Stimulated activated CD4-positive, alpha-beta T cell treated with anti-CD3 and anti-CD28 coated beads, Interleukin-4, amount 100 ng/mL, for 4 hours (primary cell): Measurements from ENCODE around the gene RGS4.
"Not testable (repeated sequence)": the region's sequence is repeated elsewhere in the genome, so short reads cannot be mapped to it uniquely, and the experiment has no call there.

Experiments
- DNase-seq, 2 experiments: peaks; one replicate each; pipeline ENCODE4 v3.0.0-alpha.2; 2020

RGS4 gene

DNA sequence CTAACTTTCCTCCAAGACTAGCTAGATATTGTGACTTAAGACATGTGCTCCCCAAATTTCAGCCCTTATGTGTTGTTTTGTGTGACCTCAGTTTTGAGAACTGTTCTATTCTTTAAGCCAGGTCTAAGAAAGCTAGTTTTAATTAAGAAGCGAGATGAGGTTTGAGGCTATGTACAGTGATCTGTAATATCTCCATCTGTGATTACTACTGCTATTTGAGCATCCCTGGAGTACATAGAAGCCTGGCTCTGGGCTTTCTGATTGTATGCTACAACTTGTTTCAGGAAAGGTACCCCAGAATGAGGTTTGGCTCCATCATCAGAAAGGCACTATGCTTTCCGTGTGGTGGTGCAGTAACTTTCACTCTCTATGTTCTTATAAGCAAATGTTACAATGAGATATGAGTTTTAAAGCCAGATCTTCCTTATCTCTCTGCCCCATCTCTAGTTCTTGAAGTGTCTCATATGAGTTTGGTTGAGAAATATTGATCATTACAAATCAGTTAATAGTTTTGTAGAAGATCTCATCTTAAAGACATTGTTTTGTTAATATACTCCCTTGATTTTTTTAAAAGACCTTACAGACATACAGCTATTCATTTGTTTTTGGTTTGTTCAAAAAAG, 605 bp downstream of the RGS4 start:
- DNase-seq: no peak

DNA sequence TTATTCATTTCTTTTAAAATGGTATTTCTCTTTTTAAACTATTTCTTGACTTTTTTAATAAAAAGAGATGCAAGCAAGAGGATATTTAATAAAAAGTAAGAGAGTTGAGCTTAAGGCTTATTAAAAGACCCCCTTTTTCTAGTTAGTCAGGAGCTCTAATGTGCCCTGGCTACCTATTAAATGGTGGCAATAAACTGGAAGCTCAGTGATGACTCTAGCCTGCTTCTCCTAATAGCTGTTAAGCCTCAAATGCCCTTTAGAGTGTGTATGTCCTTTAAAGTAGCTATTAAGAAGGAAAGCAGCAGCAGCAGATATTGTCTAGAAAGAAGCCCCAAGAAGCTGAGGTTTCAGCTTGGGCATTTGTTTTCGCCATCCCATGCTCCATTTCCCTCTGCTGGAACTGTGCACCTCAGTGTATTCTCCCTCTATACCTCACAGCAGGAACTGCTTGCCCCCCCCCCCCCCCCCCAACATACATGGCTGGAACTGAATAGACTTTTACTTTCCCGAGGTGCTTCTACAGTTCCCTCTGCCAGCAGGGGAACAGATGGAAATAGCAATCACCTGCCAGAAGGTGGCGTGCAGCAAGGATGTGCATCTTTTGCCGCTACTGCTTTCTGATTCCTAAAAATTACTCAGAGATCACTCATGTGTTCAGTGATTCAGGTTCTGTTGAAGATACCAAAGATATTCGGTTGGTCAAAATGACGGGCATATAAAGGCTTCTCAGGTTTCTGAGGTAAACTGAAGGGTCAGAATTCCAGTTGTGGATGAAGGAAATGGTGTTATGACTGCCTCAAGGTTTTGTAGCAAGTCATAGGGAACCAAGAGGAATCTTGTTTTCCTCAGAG, 2.5 kb downstream of the RGS4 start:
- DNase-seq: peak; percentile 13 to 16

DNA sequence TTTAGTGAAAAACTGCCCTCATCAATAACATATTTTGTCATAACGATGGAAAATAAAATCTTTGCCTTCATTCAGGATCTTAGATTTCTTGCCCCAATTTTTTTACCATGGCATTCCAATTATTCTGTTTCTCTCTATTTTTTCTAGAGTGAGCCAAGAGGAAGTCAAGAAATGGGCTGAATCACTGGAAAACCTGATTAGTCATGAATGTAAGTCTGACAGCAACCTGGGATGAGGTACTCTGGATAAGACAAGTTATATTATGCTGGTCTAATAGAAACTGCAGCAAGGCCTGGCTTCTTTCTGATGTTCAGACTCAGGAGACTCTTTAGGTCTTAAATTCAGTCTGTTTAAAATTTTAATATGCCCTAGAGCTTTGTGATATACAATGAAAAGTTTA, 3.5 kb downstream of the RGS4 start:
- no peak for DNase-seq

DNA sequence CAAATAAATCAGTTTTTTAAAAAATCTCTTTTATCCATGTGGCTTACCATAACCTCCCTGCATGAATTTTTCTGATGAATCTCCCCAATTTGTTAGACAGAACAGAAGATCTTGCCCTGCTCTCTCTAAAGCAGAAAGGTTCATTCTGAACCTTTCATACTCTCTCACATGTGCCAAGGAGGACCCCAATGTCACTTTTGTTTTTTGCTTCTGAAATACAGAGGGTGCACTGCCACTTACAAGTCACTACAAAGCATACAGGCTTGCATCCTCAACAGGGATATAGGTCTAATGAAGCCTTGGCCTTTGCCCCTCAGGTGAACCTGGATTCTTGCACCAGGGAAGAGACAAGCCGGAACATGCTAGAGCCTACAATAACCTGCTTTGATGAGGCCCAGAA, 4.8 kb downstream of the RGS4 start:
- DNase-seq: no peak

DNA sequence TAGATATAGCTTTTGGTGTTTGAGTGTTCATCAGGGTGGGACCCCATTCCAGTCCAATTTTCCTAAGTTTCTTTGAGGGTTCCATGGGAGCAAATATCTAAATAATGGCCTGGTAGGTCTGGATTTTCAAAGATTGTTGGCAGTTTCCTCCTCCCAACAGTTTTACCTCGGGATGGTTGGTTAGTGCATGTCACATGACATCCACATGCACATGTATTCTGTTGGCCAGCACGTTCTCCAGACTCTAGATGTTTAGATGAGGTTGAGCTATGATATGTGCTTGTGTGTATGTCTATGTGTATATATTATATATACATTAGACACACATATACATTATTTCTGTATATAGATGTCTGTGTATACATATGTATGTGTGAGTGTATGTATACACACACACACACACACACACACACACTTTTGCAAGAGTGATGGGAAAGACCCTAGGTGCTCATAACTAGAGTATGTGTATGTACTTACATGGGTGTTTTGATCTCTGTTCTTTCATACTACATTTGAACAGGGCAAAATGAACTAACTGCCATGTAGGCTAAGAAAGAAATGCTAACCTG, 5.6 kb downstream of the RGS4 start:
- no peak for DNase-seq

DNA sequence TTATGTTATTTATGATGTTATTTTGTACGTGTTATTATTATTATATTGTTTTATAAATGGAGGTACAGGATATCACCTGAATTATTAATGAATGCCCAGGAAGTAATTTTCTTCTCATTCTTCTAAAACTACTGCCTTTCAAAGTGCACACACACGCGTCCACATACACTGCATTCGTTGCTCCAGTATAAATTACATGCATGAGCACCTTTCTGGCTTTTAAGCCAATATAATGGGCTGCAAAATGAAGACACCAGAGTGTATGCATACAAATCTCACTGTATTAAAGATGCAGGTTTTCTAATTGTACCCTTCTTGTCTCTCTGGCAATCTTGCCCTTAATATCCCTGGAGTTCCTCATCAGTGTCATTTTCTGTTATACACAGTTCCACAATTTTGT, 6.9 kb downstream of the RGS4 start:
- no peak for DNase-seq

DNA sequence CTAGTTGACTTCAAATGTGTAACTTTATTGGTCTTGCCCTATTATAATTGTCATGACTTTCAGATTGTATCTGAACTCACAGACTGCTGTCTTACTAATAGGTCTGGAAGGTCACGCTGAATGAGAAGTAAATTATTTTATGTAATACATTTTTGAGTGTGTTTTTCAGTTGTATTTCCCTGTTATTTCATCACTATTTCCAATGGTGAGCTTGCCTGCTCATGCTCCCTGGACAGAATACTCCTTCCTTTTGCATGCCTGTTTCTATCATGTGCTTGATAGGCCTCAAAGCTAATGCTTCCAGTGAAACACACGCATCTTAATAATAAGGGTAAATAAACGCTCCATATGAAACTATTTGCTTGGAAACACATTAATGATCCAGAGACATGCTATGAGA, 7.3 kb downstream of the RGS4 start:
- DNase-seq: no peak

DNA sequence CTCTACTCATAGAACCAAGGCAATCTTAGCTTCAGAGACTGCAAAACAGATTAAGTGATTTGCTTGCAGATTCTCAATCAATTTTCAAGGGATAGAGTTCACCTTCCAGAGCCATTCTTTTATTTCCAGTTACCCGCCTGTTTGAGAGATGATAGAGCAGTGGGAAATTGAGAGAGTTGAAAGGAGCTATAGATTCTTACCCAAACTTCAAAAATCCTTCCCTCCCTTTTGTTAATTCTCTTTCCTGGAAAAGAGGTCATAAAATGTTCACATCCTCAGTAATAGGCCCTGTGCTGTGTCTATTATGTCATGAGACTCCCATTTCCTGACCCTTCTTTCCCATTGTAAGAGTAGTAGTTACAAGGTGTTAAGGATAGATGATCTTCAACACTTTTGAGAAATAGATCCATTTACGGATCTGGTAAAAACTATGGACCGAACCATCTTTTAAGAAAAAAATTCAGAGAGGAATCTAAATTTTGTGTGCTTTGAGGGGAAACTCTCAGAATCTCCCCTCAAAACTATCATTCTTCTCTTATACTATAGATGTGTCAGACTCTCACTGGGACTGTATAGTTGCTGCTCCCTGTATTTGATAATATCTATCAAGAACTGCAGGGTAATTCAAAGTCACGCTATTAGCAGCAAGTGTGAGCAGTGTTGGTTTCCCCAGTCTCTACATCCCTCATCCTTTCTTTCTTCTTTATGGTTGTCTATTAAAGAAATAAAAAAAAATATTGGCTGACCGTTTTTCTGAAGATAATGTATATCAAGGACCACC, 8.0 kb downstream of the RGS4 start:
- DNase-seq: no peak

DNA sequence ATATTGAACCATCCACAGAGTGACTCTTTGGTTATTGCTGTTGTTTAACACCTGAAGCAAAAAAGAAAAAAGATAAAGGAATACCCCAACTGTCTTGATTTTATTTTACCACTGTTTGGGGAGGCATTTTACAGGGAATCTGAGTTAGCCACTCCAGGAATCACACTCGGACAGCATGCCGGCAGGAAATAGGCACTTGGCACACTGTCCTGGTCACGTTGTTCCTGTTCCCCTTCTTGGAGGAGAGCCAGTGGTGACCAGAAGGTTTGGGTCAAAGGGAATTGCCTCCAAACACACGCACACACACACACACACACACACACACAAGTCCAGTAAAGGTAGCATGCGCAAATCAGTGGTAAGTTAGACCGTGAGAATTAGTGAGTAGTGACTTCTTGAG, 13.8 kb downstream of the RGS4 start:
- no peak for DNase-seq

DNA sequence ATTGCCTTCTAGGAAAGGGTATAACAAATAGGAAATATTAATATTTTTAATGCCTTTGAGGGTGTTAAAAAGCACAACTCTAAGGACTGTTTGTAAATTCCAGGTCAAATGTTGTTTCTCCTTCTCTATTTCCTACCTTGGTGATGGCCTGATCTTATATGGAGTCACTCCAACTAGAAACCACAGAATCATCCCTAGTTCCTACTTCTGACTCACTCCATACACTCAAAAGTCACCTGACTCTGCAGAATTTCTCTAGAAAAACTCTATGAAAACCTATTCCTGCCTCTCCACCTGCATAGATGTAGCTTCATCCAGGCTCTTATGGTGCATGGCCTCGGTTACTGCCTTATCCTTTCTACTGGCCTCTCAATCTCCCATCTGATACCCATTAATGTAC, 14.5 kb downstream of the RGS4 start:
- no peak for DNase-seq

DNA sequence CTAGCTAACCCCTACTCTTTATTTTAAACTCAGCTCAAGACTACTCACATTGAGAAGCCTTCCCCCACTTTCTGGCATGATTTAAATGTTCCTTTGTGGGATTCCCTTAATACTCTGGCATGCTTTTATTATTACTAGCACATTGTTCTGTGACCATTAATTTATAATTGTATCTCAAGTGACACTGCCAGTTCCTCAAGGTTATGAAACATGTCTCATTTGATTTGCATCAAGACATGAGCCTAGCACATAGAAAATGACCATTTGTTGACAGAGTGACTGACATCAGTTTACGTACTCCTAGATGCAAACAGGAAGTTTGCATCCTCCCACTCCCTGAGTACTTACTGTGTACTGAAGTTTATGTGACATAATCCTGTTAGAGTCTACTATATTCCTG, 15.2 kb downstream of the RGS4 start:
- DNase-seq: no peak

DNA sequence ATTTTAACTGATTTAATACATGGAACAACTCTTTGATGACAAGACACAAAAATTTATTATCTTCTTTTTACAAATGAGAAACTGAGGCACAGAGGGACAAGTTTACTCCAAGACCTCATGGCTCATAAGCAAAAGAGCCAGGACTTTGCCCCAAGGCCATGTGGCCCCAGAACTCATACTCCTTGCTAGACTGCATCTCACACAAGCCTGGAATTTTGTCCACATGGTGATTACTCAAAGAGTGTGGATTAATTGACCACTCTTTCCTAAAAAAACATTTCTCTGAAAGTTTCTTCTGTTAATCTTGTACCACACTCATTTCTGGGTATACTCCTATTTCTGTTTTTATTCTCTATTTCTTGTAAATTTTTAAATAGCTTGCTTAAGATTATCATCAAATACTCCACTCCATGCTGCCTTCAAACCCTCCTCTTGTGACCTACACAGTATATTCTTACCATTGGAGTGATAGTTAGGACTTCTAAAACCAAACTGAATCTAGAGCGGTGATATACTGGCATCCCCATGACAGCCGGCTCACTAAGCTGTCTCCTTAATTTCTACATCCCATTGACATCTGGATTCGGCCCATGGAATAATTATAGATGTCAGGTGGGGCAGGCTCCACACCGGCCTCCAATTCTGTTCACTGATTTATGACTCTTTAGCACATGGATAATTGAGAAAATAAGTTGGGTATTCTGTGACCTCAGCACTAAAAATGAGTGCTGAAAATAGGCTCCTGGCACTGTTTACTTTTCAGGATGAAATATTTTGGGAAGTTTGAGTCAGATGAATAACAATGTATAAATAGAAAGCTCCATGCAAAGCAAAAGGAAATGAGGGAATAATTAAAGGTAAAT, 16.1 kb downstream of the RGS4 start:
- no peak for DNase-seq

DNA sequence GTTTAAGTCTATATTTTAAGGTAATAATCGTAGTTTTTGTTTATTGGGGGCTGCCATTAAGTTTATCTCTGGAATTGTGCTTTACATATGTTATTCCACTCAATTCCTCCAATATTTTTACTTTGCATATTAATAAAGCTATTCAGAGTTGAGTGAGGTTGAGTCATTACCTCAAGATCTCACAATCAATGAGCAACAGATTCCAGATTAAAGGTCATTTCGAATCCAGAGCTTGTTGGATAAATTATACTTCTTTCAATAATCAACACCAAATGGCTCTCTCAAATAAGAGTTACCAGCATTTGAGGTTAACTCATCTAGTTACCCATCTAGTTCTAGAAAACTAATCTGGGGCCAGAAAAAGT, 16.7 kb downstream of the RGS4 start:
- no peak for DNase-seq

DNA sequence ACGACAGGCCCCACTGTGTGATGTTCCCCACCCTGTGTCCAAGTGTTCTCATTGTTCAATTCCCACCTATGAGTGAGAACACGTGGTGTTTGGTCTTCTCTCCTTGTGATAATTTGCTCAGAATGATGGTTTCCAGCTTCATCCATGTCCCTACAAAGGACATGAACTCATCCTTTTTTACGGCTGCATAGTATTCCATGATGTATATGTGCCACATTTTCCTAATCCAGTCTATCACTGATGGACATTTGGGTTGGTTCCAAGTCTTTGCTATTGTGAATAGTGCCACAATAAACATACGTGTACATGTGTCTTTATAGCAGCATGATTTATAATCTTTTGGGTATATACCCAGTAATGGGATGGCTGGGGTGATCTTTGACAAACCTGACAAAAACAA, 20.0 kb downstream of the RGS4 start:
- not testable (repeated sequence) for DNase-seq

DNA sequence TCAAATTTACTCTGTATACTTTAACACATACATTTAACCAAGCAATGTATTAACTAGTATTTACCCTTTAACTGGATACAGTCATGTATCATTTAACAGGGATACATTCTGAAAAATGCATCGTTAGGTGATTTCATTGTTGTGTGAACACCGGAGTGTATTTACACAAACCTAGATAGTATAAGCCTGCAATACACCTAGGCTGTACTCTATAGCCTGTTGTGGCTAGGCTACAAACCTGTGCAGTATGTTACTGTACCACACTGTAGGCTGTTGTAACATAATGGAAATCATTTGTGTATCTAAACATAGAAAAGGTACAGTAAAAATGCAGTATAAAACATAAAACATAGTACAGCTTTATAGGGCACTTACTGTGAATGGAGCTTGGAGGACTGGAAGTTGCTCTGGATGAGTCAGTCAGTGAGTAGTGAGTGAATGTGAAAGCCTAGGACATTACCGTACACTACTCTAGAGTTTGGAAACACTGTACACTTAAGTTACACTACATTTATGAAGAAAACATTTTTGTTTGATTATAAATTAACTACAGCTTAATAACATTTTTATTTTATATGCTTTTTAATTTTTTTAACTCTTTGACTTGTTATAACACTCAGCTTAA, 21.3 kb downstream of the RGS4 start:
- no peak for DNase-seq

DNA sequence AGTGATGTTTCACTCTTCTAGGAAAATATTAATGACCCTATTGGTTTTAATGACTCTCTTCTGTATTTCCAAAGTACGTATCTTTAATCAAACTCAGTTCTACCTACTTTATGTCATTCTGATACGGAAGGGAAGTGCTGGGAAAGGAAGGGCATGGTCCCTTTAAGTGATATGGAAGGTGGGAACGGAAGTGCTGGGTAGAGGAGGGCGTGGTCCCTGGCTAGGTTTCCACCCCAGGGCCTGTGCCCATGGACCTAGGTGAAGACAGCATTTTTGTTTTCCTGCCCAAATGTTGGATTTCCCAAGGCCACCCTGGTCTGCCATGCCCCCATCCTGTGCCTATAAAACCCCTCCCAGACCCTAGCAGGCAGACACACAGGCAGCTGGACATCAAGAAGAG, 24.0 kb downstream of the RGS4 start:
- DNase-seq: no peak

DNA sequence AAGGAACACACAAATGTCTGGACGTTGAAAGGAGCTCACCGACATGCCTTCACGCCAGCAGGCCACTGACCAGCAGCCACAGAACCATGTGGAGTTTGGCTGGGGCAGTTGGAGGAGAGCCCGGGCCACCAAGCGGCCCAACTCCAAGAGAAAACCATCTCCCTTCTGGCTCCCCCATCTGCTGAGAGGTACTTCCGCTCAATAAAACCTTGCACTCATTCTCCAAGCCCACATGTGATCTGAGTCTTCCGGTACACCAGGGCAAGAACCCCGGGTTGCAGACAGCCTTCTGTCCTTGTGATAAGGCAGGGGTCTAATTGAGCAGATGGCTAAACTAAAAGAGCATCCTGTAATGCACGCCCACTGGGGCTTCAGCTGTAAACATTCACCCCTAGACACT, 24.4 kb downstream of the RGS4 start:
- DNase-seq: no peak

DNA sequence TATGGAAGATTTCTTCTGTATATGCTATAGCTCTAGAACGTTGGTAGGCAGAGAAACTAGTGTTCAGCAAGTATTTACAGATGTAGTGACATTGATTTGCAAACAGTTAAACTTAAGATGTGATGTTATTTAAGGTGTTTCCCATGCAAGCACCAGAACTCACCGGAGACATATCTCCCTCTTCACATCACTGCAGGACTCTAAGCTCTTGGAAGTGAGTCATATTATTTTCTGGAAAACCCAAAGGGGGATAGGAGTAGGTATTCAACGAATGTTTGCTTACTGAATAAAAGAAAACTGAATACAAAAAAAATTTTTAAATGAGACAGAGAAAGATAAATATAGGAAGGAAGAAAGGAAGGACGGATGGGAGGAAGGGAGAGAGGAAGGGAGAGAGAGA, 25.0 kb downstream of the RGS4 start:
- DNase-seq: no peak

DNA sequence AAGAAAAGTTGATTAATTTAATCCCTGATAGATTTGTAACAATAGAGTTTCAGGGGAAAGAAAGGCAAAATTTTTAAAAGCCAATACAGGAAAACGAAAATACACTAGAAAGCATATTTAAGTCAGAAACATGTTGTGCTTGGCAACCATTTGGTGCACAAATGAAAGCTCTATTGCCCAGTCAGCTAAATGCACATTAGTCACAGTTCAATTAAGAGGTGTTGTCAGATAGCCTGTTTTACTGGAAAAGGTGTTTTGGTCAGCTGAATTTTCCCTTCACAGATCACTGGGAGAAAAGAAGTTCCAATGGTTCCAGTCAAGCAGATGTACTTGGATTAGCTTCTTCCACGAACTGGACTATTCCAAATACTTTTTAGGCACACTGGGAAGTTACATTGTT, 25.4 kb downstream of the RGS4 start:
- DNase-seq: no peak

DNA sequence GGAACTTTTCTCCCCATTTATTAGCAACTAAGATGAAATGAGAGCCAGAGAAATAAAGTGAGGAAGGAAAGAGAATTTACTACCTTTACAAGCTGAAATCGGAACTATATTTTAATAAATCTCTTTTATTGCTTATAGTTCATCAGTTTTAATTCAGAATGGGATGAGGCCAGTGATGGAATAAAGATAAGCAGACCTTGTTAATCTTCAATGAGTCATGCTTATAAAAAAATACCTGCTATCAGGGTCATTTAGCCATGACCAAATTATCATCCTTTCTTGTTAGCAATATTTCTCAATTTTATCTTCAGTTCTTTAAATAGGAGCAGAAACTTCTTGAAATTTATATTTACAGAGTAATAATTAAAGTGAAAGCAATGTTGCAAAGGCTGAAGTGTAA, 26.1 kb downstream of the RGS4 start:
- DNase-seq: no peak

DNA sequence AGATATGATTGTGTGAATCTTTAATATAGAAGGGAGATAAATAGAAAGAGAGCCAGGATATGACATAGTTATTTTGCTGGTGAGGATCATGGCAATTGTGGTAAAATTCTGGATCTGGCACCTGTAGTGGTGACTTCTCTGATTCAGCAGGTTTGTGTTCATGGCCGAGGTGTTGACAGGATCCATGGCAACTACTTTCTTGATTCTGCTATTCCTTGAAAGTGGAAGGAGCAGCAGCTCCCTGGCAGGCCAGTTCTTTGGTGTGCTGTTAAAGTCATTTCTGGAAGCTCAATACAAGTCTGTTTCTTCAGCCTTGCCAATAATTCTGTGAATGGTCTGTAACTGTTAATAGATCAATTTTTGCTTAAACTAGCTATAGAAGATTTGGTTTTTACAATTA, 33.4 kb downstream of the RGS4 start:
- no peak for DNase-seq

DNA sequence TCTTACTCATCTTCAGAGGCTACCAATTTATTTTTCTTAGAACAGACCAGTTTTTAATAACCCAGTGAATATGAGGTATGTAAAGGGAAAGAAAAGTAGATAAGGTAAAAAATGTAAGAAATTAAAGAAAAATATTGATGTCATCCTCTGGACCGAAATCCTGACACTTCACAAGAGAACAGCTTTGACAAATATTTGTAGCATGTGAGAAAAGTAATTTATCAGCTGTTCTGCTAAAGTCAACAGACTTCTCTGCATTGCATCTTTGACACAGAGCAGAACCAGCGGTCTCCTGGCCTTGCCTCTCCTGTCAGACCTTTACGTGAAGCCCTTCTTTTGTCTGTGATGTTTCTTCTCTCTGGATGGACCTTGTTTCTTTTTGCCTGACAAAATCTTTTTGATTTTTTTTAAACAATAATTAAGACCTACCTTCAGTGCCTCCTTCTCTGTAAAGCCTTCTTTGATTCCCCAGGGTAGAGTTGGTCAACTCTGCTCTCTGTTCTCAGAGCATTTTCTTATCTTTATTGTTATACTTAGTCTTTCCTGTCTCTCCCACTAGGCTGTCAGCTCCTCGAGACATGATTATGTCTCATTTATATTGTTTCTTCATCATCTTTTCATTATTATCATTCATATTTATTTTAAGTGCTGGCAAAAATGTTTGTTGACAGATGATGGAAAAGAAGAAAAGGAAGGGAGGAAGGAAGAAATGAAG, 35.4 kb downstream of the RGS4 start:
- no peak for DNase-seq
